A673 (cell line): Measurements from ENCODE around the gene CST11. TPM values are rescaled to one million over a fixed set of nuclear protein-coding genes. Genes with fewer than 3 reads are reported as not detected.

Source experiments
- BruUV-seq: library from RNA; stranded (reverse); fragments of 400-500 nt; replicated peaks from 2 replicates; lab custom pipeline; 2021; lab: Mats Ljungman, UMichigan
- CTCF ChIA-PET: fragments of 300-600 bp; sonication (Branson Sonifier 250); formaldehyde crosslinking; loops from one replicate; lab custom pipeline; 2022; ENCODE audit warnings: antibody characterized with exemption; lab: Charles Lee
- POLR2A ChIA-PET: fragments of 300-600 bp; sonication (Branson Sonifier 250); formaldehyde crosslinking; loops from one replicate; lab custom pipeline; 2022; ENCODE audit warnings: antibody characterized with exemption; ENCODE audit not compliant: low non-redundant PET; lab: Charles Lee
- DNase-seq: peaks from one replicate; pipeline ENCODE4 v3.0.0-alpha.2; 2015; ENCODE audit warnings: low spot score
- H3K27ac ChIP-seq: fragments of 200-600 bp; sonication (generic); 2 replicates; pipeline ENCODE4 v1.5.1; 2016; ENCODE audit warnings: mixed run types, low read depth, mild to moderate bottlenecking, mixed read lengths, antibody characterized with exemption, low read length; ENCODE audit not compliant: poor library complexity, severe bottlenecking
- H3K27me3 ChIP-seq: fragments of 200-600 bp; sonication (generic); replicated peaks from 2 replicates; pipeline ENCODE4 v1.6.1; 2017; ENCODE audit warnings: mixed run types, low read depth, mild to moderate bottlenecking, mixed read lengths, antibody characterized with exemption, low read length; ENCODE audit not compliant: insufficient read depth, poor library complexity
- H3K36me3 ChIP-seq: fragments of 200-600 bp; sonication (generic); 2 replicates; pipeline ENCODE4 v1.6.1; 2016; ENCODE audit warnings: mixed run types, mild to moderate bottlenecking, mixed read lengths, antibody characterized with exemption, low read length; ENCODE audit not compliant: insufficient read depth, poor library complexity, severe bottlenecking
- H3K4me1 ChIP-seq: fragments of 200-600 bp; sonication (generic); 2 replicates; pipeline ENCODE4 v1.6.1; 2017; ENCODE audit warnings: mixed run types, mild to moderate bottlenecking, mixed read lengths, antibody characterized with exemption, low read length; ENCODE audit not compliant: insufficient read depth, poor library complexity, severe bottlenecking
- H3K4me3 ChIP-seq: fragments of 200-600 bp; sonication (generic); 2 replicates; pipeline ENCODE4 v1.5.1; 2016; ENCODE audit warnings: low read depth, mixed run types, mild to moderate bottlenecking, mixed read lengths, low read length; ENCODE audit not compliant: poor library complexity, severe bottlenecking
- H3K9me3 ChIP-seq: fragments of 200-600 bp; sonication (generic); 2 replicates; pipeline ENCODE4 v1.6.1; 2016; ENCODE audit warnings: mixed run types, low read depth, mild to moderate bottlenecking, mixed read lengths, antibody characterized with exemption, low read length; ENCODE audit not compliant: poor library complexity, severe bottlenecking
- EZH2 ChIP-seq: fragments of 200-600 bp; sonication (generic); IDR thresholded peaks from 2 replicates; pipeline ENCODE4 v1.6.1; 2017; ENCODE audit warnings: borderline replicate concordance, low read depth, mild to moderate bottlenecking, mixed read lengths, antibody characterized with exemption, low read length; ENCODE audit not compliant: poor library complexity, severe bottlenecking
- intact Hi-C: fragments of 100-400 bp; cut with micrococcal nuclease; formaldehyde crosslinking; loops from one replicate; pipeline ENCODE4 v1.10.0; 2022; ENCODE audit not compliant: unreplicated experiment
- total RNA-seq: library from RNA; stranded (reverse); gene quantifications from 2 replicates; pipeline ENCODE4 v1.2.3, GENCODE V29; 2021
- TF ChIP-seq, protein P1 (sequence below): fragments of 300-800, 200-600 bp; sonication (generic); conservative IDR thresholded peaks from 2 replicates; pipeline ENCODE4 v1.5.1; 2017; ENCODE audit warnings: low read depth, mild to moderate bottlenecking, antibody characterized with exemption, low read length, moderate library complexity, mixed read lengths

CST11 gene
- total RNA-seq, 1 experiment from 2014 or later = not detected

GRCh38 chr20:23441850-23442313 is 10.8 kb downstream of the CST11 start:
- Histone ChIP-seq H3K9me3 (no peaks in the 10 kb centered on the region), H3K4me3 (no peak overlapping the region), H3K4me1 (no peaks in the 10 kb centered on the region), H3K36me3 (no peaks in the 10 kb centered on the region), H3K27me3 (no peaks in the 10 kb centered on the region), H3K27ac (no peak overlapping the region)
- intact Hi-C loops = loop anchor here (1.0 to 2.0 kb wide), 2 partner anchors 164 to 225 kb away; no protein-coding TSS in a partner anchor
- no TSS peak for BruUV-seq
- DNase-seq = peak; percentile 80
- POLR2A ChIA-PET = no interaction called here
- TF ChIP-seq, protein P1, sequence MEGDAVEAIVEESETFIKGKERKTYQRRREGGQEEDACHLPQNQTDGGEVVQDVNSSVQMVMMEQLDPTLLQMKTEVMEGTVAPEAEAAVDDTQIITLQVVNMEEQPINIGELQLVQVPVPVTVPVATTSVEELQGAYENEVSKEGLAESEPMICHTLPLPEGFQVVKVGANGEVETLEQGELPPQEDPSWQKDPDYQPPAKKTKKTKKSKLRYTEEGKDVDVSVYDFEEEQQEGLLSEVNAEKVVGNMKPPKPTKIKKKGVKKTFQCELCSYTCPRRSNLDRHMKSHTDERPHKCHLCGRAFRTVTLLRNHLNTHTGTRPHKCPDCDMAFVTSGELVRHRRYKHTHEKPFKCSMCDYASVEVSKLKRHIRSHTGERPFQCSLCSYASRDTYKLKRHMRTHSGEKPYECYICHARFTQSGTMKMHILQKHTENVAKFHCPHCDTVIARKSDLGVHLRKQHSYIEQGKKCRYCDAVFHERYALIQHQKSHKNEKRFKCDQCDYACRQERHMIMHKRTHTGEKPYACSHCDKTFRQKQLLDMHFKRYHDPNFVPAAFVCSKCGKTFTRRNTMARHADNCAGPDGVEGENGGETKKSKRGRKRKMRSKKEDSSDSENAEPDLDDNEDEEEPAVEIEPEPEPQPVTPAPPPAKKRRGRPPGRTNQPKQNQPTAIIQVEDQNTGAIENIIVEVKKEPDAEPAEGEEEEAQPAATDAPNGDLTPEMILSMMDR = peak; percentile 92
- no peak for TF ChIP-seq EZH2
- CTCF ChIA-PET = interaction anchor here (0.9 to 1.6 kb wide), 2 partner anchors 167 to 225 kb away, joined by 3 to 7 read pairs; no protein-coding TSS in a partner anchor

DNA sequence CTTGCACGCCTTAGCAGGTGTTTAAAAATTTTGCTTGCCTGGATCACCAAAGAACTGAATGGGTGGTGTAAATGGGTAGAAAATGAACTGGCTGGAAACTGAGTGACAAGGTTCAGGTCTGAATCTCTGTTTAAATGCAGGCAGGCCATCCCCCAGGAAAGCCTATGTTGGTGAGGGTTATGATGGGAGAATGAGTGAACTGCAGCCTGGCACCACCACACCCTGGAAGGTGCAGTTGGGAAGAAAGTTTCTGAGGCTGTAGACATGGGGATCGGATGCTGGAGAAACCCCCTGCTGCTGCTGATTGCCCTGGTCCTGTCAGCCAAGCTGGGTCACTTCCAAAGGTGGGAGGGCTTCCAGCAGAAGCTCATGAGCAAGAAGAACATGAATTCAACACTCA is 12.7 kb downstream of the CST11 start:
- CTCF ChIA-PET = no interaction called here
- intact Hi-C loops = no loop called here

DNA sequence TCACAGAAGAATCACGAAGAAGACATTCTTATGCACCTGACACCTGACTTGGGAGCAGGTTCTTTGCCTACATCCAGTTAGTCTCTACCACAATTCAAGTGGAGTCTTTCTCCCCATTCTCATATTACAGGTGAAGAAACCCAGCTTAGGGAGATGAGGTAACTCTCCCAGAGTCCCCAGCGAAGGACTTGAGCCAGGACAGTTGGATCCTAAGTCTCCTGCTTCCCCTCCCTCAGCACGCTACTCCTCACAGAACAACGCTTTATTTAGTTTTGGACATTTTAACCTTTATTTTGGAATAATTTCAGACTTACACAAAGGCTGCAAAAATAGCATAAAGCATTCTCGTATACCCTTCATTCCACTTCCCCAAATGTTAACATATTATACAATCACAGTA is 14.0 kb downstream of the CST11 start:
- Histone ChIP-seq H3K27me3 (no peaks in the 10 kb centered on the region), H3K4me1 (no peaks in the 10 kb centered on the region), H3K4me3 (no peak overlapping the region), H3K9me3 (no peaks in the 10 kb centered on the region), H3K36me3 (no peaks in the 10 kb centered on the region), H3K27ac (no peak overlapping the region)
- DNase-seq = no peak
- BruUV-seq = no TSS peak
- ChIA-PET CTCF (no interaction called here), POLR2A (no interaction called here)
- no peak for TF ChIP-seq EZH2
- TF ChIP-seq, protein P1 = no peak
- intact Hi-C loops = no loop called here

More for the DNA sequence above, 12.7 kb downstream of the CST11 start:
- no TSS peak for BruUV-seq
- POLR2A ChIA-PET = no interaction called here
- no peak overlapping the region for H3K4me3 ChIP-seq
- no peak for DNase-seq
- no peaks in the 10 kb centered on the region for H3K4me1 ChIP-seq
- no peaks in the 10 kb centered on the region for H3K36me3 ChIP-seq
- no peaks in the 10 kb centered on the region for H3K27me3 ChIP-seq
- H3K9me3 ChIP-seq = no peaks in the 10 kb centered on the region
- TF ChIP-seq, protein P1 = no peak
- TF ChIP-seq EZH2 = no peak
- H3K27ac ChIP-seq = no peak overlapping the region
